Measurements from ENCODE around the gene CIAO2B.

Gene CIAO2B

GRCh38 chr16:66905633-66906539 lies 28.3 kb downstream of the CIAO2B start:
- no peak for DNase-seq (ENCODE audit: low read depth in 1 of 2, low spot score in 1 of 2)
- Histone ChIP-seq H3K27me3 (ENCODE audit: insufficient read depth, poor library complexity, severe bottlenecking) (no peaks in the 10 kb centered on the region), H3K27ac (replicated peaks) (no peak overlapping the region)

GRCh38 chr16:66904846-66905632 lies 29.2 kb downstream of the CIAO2B start:
- no peaks in the 10 kb centered on the region for H3K27me3 ChIP-seq (ENCODE audit: insufficient read depth, poor library complexity, severe bottlenecking)
- DNase-seq (ENCODE audit: low read depth in 1 of 2, low spot score in 1 of 2): no peak
- H3K4me3 ChIP-seq (replicated peaks; ENCODE audit: insufficient read depth, low read length): no peak overlapping the region
- H3K27ac ChIP-seq (replicated peaks): no peak overlapping the region
- TF ChIP-seq GABPA (IDR thresholded peaks at IDR 0.05; ENCODE audit: low read depth): no peak
- no peak for TF ChIP-seq CTCF (IDR thresholded peaks at IDR 0.05; ENCODE audit: insufficient read depth, low read length)
- TF ChIP-seq REST (IDR thresholded peaks at IDR 0.05; ENCODE audit: insufficient replicate concordance, low read depth): no peak

More at GRCh38 chr16:66905633-66906539, 28.3 kb downstream of the CIAO2B start:
- no peak for TF ChIP-seq SPI1 (IDR thresholded peaks at IDR 0.05; ENCODE audit: borderline replicate concordance, low read depth)
- no peak for TF ChIP-seq CTCF (IDR thresholded peaks at IDR 0.05; ENCODE audit: insufficient read depth, low read length)
- no peak for TF ChIP-seq GABPA (IDR thresholded peaks at IDR 0.05; ENCODE audit: low read depth)
- TF ChIP-seq POLR2AphosphoS5 (IDR thresholded peaks at IDR 0.05; ENCODE audit: low read depth): no peak
- no peak for TF ChIP-seq REST (IDR thresholded peaks at IDR 0.05; ENCODE audit: insufficient replicate concordance, low read depth)
- H3K4me3 ChIP-seq (replicated peaks; ENCODE audit: insufficient read depth, low read length): no peak overlapping the region

GRCh38 chr16:66904428-66904845 lies 29.8 kb downstream of the CIAO2B start:
- TF ChIP-seq GABPA (IDR thresholded peaks at IDR 0.05; ENCODE audit: low read depth) (no peak), SPI1 (IDR thresholded peaks at IDR 0.05; ENCODE audit: borderline replicate concordance, low read depth) (no peak), CTCF (IDR thresholded peaks at IDR 0.05; ENCODE audit: insufficient read depth, low read length) (no peak), REST (IDR thresholded peaks at IDR 0.05; ENCODE audit: insufficient replicate concordance, low read depth) (no peak), POLR2AphosphoS5 (IDR thresholded peaks at IDR 0.05; ENCODE audit: low read depth) (no peak)
- Histone ChIP-seq H3K27me3 (ENCODE audit: insufficient read depth, poor library complexity, severe bottlenecking) (no peaks in the 10 kb centered on the region), H3K27ac (replicated peaks) (no peak overlapping the region), H3K4me3 (replicated peaks; ENCODE audit: insufficient read depth, low read length) (no peak overlapping the region)
- no peak for DNase-seq (ENCODE audit: low read depth in 1 of 2, low spot score in 1 of 2)
